ENCODE data around the gene ITPR2.

DNA sequence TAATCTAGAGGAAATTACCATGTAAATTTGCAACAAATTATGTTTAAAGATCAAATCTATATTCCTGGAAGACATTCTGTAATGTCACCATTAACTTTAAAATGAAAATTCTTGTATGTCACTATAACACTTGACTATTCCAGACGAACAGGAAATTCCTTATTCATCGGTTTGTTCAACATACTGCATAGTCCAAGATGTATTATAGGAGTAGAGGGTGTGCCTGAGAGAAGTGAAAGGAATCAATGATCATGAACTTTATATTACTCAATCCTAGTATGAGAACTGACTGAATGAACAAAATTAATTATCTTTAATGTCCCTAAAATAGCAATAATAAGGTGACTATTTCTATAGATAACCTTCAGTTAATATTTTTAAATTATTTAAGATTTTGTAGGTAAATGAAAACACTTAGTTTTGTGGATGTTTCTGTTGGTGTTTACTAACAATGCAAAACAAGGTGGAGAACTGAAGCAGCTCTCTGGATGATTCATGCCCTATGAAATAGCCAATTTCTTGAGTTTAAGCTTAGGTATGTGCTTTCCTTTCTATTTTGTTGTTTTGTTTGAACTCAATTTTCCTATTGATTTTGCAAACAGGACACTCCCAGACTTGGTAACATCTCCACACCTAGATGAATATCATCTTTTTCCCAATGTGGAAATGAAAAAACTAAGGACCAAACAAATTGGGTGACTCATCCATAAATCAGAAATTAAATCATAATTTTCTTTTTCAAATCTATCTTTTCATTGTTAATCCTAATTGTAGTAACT, 18.2 kb upstream of the ITPR2 start:
- no peak for TF ChIP-seq POLR2AphosphoS5 (IDR thresholded peaks at IDR 0.05; ENCODE audit: low read depth, low read length)
- TF ChIP-seq, protein P1, sequence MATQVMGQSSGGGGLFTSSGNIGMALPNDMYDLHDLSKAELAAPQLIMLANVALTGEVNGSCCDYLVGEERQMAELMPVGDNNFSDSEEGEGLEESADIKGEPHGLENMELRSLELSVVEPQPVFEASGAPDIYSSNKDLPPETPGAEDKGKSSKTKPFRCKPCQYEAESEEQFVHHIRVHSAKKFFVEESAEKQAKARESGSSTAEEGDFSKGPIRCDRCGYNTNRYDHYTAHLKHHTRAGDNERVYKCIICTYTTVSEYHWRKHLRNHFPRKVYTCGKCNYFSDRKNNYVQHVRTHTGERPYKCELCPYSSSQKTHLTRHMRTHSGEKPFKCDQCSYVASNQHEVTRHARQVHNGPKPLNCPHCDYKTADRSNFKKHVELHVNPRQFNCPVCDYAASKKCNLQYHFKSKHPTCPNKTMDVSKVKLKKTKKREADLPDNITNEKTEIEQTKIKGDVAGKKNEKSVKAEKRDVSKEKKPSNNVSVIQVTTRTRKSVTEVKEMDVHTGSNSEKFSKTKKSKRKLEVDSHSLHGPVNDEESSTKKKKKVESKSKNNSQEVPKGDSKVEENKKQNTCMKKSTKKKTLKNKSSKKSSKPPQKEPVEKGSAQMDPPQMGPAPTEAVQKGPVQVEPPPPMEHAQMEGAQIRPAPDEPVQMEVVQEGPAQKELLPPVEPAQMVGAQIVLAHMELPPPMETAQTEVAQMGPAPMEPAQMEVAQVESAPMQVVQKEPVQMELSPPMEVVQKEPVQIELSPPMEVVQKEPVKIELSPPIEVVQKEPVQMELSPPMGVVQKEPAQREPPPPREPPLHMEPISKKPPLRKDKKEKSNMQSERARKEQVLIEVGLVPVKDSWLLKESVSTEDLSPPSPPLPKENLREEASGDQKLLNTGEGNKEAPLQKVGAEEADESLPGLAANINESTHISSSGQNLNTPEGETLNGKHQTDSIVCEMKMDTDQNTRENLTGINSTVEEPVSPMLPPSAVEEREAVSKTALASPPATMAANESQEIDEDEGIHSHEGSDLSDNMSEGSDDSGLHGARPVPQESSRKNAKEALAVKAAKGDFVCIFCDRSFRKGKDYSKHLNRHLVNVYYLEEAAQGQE (IDR thresholded peaks at IDR 0.05; ENCODE audit: insufficient read depth in 1 of 2, low read depth in 2 of 2, low read length in 2 of 2): no peak
- no peak for TF ChIP-seq TAF1 (IDR thresholded peaks at IDR 0.05; ENCODE audit: borderline replicate concordance, insufficient read depth, low read length)

Data from PFSK-1 (cell line).